GM20431 (cell line): ENCODE results near the gene TF.
"Not testable (repeated sequence)": the region's sequence is repeated elsewhere in the genome, so short reads cannot be mapped to it uniquely, and the experiment has no call there.

Experiments
- in situ Hi-C: fragments of 300-500 bp; cut with MseI, MboI; formaldehyde crosslinking; loops from one replicate; pipeline ENCODE4 v1.15.0; 2020; ENCODE audit warnings: low sequenced_read_pairs; ENCODE audit not compliant: unreplicated experiment

The TF gene

GRCh38 chr3:133761605-133762484 is 15.7 kb downstream of the TF start:
- in situ Hi-C loops = no loop called here

GRCh38 chr3:133762539-133762938 is 16.3 kb downstream of the TF start:
- in situ Hi-C loops = no loop called here

- in situ Hi-C loops = no loop called here
These were observed 17.8 kb downstream of the TF start for GRCh38 chr3:133763797-133764683.

GRCh38 chr3:133765256-133765655 is 19.1 kb downstream of the TF start:
- in situ Hi-C loops = no loop called here

GRCh38 chr3:133767607-133768006 is 21.4 kb downstream of the TF start:
- in situ Hi-C loops = no loop called here

GRCh38 chr3:133769536-133769935 is 23.3 kb downstream of the TF start:
- in situ Hi-C loops = no loop called here

- in situ Hi-C loops = no loop called here
These were observed 27.5 kb downstream of the TF start for GRCh38 chr3:133773732-133774131.

- in situ Hi-C loops = no loop called here
These were observed 29.1 kb downstream of the TF start for GRCh38 chr3:133775309-133775708.

- in situ Hi-C loops = no loop called here
These were observed 29.6 kb downstream of the TF start for GRCh38 chr3:133775835-133776234.

- in situ Hi-C loops = no loop called here
These were observed 30.7 kb downstream of the TF start for GRCh38 chr3:133776794-133777438.

GRCh38 chr3:133777807-133778568 is 31.8 kb downstream of the TF start:
- in situ Hi-C loops = no loop called here

GRCh38 chr3:133779626-133780203 is 33.5 kb downstream of the TF start:
- in situ Hi-C loops = no loop called here

- in situ Hi-C loops = not testable (repeated sequence)
These were observed 34.6 kb downstream of the TF start for GRCh38 chr3:133780756-133781155.

- in situ Hi-C loops = no loop called here
These were observed 35.4 kb downstream of the TF start for GRCh38 chr3:133781570-133781969.

GRCh38 chr3:133782454-133782853 is 36.3 kb downstream of the TF start:
- in situ Hi-C loops = no loop called here

GRCh38 chr3:133783762-133784161 is 37.6 kb downstream of the TF start:
- in situ Hi-C loops = no loop called here

- in situ Hi-C loops = no loop called here
These were observed 41.8 kb downstream of the TF start for GRCh38 chr3:133788024-133788423.

GRCh38 chr3:133792171-133792763 is 46.1 kb downstream of the TF start:
- in situ Hi-C loops = no loop called here
